ENCODE measurements around the gene ISM2.

DNA sequence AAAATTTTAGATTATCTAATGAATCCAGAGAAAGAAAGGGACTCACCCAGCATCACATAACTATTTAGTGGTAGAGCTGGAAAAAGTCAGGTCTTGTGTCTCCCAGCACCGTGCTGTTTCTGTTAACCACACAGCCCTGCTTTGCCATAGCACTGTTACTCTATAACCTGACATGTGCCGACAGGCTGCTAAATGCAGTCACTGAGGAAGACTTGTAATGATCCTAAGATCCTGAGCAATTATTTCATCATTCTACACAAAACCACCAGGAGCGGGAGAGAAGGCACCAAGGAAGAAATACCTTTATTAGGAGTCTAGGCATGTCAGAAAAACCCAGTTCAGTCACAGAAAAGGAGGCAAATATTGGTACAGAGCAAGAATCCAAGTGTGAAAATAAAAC is 72.2 kb downstream of the ISM2 start:
- TF ChIP-seq, protein P1, sequence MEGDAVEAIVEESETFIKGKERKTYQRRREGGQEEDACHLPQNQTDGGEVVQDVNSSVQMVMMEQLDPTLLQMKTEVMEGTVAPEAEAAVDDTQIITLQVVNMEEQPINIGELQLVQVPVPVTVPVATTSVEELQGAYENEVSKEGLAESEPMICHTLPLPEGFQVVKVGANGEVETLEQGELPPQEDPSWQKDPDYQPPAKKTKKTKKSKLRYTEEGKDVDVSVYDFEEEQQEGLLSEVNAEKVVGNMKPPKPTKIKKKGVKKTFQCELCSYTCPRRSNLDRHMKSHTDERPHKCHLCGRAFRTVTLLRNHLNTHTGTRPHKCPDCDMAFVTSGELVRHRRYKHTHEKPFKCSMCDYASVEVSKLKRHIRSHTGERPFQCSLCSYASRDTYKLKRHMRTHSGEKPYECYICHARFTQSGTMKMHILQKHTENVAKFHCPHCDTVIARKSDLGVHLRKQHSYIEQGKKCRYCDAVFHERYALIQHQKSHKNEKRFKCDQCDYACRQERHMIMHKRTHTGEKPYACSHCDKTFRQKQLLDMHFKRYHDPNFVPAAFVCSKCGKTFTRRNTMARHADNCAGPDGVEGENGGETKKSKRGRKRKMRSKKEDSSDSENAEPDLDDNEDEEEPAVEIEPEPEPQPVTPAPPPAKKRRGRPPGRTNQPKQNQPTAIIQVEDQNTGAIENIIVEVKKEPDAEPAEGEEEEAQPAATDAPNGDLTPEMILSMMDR (IDR thresholded peaks at IDR 0.05), result no peak
- no peak for TF ChIP-seq POLR2A (IDR thresholded peaks at IDR 0.05)
